Measurements from ENCODE around the gene OXER1.

GRCh38 chr2:42793334-42794270, 29.7 kb upstream of the OXER1 start:
- TF ChIP-seq CTCF (IDR thresholded peaks at IDR 0.05; ENCODE audit: low read depth, low read length) (no peak), EZH2phosphoT487 (IDR thresholded peaks at IDR 0.05; ENCODE audit: low read depth) (no peak)

All from OCI-LY3 (cell line).